GM18861 (cell line): Measurements from ENCODE around the gene INTS13.
"Not testable (repeated sequence)": the region's sequence is repeated elsewhere in the genome, so short reads cannot be mapped to it uniquely, and the experiment has no call there.

Source experiments
- ATAC-seq: cut with Tn5 transposase; IDR thresholded peaks from one replicate; pipeline ENCODE4 v1.9.1; 2021; ENCODE audit not compliant: unreplicated experiment

The INTS13 gene, protein sequence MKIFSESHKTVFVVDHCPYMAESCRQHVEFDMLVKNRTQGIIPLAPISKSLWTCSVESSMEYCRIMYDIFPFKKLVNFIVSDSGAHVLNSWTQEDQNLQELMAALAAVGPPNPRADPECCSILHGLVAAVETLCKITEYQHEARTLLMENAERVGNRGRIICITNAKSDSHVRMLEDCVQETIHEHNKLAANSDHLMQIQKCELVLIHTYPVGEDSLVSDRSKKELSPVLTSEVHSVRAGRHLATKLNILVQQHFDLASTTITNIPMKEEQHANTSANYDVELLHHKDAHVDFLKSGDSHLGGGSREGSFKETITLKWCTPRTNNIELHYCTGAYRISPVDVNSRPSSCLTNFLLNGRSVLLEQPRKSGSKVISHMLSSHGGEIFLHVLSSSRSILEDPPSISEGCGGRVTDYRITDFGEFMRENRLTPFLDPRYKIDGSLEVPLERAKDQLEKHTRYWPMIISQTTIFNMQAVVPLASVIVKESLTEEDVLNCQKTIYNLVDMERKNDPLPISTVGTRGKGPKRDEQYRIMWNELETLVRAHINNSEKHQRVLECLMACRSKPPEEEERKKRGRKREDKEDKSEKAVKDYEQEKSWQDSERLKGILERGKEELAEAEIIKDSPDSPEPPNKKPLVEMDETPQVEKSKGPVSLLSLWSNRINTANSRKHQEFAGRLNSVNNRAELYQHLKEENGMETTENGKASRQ

DNA sequence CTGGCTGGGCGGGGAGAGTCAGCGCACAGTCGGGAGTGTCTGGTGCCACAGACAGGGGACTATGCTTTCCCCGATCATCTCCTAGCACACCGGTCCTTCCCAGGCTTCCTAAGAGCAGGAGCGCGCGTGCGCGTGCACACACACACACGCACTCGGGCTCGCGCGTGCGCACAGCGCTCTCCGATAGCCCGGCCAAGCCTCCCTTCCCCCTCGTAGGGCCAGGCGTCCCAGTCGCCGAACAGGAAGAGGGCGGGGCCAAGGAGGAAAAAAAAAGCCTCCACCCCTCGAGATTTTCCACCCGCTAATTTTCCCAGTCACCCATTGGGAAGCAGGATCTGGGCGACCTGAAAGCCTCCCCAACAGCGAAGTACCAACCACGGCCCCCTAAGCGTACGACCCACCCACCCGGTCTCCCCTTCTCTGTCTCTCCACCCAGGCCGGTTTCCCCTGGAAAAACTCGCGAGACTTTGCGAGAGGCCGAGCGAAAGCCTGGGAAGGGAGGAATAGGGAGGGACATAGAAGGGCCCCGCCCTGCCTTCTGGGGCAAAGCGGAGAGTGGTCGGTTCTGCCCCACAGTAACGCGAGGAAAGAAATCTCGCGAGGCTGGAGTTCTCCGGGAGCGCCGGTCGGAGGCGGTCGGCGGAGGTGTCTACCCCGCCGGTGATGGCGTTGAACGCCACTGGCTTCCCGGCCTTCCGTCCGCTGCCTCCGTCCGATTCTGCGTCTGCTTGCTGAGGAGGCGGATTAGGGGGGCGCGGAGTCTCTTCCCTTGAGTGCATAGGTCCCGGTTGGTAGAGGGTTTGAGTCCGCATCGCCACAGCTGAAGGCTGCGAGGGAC lies at the start of gene INTS13, which contains the start of gene FGFR1OP2:
Gene INTS13, minus strand, starts transcription at position 119 of the 838 bp plus-strand sequence. CDS start 1,178 bp downstream, outside the sequence.
Gene FGFR1OP2, plus strand, starts transcription at position 608 of the 838 bp plus-strand sequence. CDS start 15,689 bp downstream, outside the sequence.
- peak; percentile 71 for ATAC-seq

DNA sequence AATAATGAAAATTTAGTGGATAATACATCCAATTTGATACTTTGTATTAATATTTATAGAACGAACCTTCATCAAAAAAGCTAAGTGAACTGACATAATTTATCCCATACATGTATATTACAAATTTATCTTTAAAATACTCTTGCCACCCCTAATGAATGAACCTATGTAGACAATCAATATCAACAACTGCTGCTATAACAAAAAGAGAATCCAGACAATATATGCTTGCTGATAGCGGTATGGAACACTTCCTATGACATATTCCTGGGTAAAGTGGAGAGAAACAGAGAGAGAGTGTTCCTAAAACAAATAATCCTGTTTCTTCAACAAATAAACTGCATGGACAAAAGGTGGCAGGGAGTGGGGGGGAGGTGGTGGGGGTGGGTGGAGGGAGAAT lies 45.1 kb upstream of the INTS13 start:
- ATAC-seq, result no peak

DNA sequence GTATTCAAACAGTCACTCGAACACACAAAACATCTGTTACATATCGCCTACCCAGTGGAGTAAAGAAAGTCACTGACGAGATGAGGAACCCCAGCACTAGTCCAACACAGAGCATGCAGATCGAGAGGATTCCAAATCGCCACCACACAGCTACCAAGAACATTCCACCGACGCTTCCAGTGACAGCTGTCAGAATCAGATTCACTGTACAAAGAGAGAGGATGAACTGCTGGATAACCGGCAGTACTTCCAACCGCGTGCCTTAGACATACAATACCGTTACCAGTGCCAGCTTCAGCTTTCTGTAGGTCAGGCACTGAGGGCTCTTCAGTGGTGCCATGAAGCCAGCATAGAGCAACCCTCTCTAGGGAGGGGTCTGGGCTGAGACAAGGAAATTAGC lies 42.0 kb upstream of the INTS13 start:
- no peak for ATAC-seq

DNA sequence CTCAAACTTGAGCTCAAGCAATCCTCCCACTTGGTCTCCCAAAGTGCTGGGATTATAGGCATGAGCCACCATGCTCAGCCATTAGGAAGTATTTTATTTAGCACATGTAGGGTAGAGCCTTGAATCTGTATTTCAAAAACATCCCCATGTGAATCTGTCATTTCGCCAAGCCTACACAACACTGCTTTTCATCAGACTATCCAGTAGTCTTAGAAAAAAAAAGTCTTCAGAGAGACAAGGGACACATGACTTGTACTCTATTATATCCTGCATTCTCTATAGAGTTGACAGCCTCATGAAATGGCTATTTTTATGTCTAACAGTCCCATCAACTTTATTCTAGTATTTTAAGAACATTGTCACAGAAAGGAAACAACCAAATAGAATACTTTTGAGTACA lies 41.0 kb upstream of the INTS13 start:
- no peak for ATAC-seq

DNA sequence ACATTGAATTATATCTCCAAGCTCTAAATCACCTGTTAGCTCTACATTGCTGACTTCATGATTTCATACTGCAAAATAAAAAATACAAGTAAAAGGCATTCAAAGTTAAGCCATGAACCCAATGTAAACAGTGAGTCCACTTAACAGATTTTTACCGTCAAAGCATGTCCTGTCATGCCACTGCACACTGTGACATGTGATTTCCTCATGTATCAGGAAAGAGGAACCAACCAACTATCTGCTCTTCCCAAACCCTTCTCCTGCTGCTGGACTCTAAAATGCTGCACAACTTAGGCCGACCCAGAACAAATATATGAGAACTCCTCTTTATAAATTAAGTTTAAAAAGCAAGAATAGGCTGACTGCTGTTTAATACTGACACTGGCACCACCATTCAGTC lies 38.9 kb upstream of the INTS13 start:
- ATAC-seq, result no peak

DNA sequence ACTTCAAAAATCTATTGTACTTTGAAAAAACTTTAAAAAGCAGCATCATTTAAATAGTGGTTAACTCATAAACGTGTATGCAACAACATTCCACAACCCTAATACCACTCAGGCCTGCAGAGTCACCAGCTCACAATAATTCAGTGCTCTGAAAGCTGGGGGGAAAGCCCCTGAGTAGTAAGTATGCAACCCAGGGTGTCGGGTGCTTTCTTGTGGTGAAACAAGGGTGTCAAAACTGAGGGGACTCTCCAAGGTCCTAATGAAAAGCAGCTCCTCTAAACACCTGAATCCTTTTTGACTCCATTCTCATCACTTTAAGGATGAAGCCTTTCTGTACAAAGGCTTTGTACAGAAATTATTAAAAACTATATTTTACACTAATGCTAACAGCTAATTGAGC lies 34.2 kb upstream of the INTS13 start:
- ATAC-seq, result peak; percentile 92

DNA sequence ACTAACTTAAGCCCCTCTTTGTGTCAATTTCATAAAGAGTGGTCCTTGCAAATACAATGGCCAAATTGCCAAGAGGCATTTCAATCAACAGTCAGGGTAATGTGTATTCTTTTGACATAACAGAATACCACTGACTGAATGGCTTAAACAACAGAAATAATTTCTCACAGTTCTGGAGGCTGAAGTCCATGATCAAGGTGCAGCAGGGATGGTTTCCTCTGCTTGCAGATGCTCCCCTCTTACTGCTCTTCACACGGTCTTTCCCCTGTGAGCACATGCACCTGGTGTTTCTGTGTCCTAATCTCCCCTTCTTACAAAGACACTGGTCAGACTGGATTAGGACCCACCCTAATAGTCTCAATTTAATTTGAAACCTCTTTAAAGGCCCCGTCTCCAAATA lies 32.4 kb upstream of the INTS13 start:
- no peak for ATAC-seq

DNA sequence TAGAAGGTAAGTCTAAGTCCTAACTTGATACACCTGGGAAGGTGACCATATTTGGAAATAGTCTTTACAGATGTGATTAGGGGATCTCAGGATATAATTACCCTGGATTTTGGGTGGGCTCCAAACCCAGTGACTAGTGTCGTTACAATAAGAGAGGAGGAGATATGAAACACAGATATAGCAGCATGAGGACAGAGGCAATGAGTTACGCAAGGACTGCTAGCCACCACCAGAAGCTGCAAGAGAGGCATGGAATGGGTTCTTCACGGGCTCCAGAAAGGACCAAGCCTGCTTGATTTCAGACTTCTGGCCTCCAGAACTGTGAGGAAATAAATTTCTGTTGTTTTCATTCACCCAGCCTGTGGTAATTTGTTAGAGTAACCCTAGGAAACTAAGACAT lies 29.1 kb upstream of the INTS13 start:
- no peak for ATAC-seq

DNA sequence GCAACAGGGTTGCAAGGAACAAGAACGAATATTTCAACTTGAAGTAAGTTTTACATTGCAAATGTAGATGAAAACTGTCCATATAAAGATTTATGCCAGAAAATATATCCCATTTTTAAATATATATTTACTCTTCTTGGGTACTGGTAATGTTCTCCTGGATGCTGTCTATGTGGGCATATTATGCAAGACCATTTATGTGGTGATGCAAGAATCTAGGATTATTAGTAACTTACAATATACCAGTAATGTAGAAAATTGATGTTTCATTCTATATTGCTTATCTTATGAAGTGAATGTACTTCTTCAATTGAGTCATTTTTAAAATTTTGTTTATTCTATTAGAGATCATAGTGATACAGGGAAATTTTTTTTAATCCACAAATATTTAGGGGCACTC lies 25.6 kb upstream of the INTS13 start:
- ATAC-seq, result no peak

DNA sequence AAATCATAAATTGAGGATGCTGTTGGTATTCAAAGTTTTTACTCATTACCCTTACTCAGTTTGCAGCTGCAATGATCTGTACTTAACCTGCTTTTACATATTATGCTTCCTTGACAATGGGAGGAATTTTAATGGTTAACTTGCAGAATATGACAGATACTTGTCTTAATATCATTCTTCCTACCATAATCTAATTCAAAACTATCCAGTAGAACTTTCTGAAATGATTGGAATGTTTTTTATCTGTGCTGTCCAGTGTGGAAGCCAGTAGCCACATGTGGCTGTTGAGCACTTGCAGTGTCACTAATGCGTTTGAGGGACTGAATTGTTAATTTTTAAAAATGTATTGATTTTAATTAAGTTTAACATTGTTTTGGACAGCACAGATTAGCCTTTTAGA lies 24.0 kb upstream of the INTS13 start:
- no peak for ATAC-seq

DNA sequence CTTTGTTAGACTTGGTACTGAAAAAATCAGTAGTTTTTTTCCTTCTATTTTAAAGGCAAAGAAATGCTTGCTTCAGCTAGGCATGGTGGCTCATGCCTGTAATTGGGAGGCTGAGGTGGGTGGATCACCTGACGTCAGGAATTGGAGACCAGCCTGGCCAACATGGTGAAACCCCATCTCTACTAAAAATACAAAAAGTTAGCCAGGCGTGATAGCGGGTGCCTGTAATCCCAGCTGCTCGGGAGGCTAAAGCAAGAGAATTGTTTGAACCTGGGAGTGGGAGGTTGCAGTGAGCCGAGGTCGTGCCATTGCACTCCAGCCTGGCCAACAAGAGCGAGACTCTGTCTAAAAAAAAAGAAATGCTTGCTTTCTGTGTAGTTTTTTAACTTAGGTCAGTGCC lies 23.6 kb upstream of the INTS13 start:
- not testable (repeated sequence) for ATAC-seq

DNA sequence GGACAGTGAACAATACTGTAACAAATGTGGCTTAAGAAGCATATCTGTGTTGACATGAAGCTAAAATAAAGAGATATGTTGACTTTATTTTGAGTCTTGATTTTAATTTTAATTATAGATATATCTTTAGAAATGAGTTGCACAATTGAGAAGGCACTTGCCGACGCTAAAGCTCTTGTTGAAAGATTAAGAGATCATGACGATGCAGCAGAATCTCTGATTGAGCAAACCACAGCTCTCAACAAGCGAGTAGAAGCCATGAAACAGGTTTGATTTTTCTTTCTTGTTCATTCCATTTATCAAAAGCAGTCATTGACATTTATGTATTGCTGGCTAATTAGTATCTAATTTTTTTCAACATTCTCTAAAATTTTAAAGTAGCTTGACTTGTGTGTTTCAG lies 16.2 kb upstream of the INTS13 start:
- ATAC-seq, result no peak

DNA sequence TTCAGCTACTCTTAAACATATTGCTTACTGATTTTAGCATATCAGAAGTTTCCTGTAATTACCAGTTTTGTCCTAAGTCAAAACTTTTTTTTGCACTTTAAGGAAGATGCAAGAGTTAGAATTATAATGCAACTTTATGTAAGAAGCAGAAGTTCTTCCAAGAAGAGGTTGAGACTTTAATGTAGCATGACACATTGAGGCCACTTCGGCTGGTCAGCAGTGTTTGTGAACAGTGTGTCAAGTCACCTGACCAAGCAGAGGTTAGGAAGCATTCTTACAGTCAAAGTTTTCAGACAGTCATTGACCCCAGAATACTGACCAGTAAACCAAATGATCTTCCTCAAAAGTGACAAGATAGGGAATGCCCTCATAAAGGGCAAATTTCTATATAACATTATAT lies 15.7 kb upstream of the INTS13 start:
- no peak for ATAC-seq

DNA sequence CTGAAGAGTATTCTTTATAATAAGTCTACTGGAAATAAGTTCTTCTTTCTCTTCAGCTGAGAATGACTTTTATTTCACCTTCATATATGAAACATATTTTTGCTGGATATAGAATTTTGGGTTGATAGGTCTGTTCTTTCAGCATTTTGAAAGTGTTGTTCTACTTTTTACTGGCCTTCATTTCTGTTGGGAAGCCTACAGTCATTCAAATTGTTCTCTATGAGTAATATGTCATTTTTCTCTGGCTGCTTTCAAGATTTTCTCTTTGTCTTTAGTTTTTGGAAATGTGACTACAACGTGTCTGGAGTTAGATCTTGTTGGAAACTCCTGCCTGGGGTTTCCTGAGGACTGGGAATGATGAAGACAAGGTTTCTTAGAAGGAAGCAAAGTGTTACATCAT lies 10.5 kb upstream of the INTS13 start:
- no peak for ATAC-seq

DNA sequence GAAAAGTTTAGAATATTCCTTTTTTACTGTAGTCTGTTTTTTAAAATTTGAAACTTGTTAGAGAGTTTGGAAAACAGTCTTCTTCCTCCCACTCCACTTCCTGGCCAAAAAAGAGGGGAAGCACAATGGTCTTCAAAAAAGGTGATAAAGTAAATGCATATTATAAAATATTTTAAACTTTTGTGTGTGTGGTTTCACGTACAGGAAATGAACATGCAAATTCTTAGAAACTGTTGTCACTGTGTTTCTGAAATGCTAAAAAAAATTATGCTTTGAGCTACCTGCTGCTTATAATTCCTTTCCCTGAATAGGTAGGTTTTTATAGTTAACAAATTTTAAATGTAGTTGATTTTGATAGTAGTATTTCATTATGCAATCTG lies 3.4 kb upstream of the INTS13 start:
- no peak for ATAC-seq

DNA sequence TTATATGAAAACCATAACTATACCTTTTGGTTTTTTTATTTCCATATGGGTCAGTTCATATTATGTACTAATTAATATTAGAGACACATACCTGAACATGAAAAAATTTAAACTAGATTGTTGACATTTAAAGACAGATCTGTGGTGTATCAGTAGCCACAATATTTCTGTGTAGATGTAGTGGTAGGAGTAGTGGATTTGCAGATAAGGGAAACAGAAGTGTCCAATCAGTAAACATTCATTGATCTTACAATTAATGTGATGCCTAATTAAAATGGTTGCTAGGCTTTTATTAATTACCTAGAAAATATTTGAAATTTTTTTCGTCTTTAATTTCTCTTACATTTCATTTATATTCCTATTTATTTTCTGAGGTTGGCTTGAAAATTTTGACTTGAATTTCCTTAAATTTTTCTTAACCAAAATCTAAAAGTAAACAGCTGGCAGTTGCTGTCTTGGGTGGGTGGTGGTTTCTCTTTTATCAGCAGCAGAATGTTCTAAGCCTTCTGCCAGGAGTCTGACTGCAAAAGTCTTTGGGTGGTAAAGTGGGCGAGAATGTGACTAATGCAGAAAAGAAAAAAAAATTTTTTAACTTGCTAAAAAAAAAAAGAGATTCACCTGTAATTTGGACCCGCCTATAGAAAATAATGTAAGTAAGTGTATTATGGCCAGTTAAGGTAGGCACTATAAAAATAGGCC lies 2.9 kb upstream of the INTS13 start:
- no peak for ATAC-seq

DNA sequence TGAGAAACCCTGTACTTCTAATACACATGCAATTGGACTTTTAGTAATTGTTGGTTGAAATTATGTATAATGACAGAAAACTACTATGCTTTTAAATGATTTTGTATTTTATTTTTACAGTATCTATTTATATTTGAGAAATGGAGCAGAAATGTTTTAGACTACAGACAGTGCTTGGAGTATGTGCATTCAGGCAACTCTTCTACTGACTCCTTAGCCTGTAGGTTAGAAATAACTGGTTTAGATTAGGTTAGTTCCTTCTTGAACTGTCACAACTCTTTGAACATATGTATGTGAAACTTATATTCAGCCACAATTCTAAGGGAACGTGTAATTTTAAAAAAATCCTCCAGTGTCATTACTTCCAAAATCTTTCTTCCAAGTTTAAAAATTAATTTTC lies 2.2 kb upstream of the INTS13 start:
- no peak for ATAC-seq

DNA sequence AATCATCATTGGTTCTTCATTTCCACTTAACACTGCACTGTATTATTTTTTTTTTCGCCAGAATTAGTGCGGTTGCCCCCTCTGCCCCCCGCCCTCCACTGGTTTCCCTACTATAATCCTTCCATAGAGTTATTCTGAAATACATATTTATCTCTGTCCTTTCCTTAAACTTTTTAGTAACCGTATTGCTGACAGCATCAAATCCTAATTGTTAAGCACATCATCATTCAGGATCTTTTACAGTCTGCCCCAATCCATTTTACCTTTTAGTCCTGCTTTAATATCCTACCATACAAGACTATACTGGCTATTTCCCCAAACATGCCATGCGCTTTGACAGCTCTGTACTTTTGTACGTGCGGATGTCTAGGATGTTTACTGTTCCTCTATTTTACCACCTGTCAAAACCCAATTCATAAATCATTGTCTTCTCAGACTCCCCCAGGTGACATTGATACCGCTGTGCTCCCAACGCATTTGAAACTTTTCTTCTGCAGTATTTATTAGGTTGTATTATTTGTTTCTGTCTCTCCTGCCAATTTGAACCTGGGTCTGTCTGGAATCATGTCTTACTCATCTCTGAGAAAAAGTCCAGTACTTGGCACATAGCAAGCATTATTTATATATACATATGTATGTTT lies 1.5 kb upstream of the INTS13 start:
- ATAC-seq, result no peak

DNA sequence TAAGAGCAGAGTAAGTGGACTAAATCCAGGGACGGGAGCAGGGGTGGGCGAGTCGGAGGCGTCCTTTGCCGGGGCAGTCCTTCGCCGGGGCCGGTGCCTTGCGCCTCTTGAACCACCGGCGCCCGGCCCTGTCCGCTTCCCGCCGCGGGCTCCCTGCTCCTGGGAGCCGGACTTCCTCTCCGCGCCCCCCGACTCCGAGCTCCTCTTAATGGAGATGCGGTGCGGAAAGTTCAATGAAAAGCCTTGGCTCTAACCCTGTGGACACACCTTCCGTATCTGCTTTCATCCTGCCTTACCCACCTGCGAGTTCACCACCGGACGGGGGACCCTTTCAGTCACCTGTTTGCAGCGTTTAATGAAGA lies 901 bp upstream of the INTS13 start:
- no peak for ATAC-seq

DNA sequence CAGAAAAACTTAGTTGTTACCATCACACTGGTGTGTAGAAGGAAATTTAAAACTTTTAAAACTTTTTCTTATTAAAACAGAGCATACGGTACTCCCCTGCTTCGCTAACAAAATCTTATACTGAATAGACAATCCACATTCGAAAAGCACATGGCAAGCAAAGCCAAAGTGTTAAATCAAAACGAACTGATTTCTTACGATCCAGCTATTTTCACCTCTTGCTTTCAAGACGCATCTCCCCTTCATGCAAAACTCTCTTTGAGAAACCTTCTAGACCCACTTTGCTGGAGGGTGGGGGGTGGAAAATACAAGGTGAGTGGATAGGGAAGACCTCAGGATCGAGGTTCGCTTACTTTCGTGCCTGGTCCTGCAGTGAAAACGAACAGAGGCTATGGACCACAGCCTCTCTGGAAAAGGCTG lies 328 bp downstream of the INTS13 start:
- ATAC-seq, result no peak
